Right ventricle myocardium inferior (tissue), 1 donor: ENCODE measurements around the gene PAPPA2. TPM values are rescaled to one million over a fixed set of nuclear protein-coding genes. Genes with fewer than 3 reads are reported as not detected.

Experiments
- ATAC-seq: fragments of 200-7000 bp; cut with Tn5 transposase; one replicate; pipeline ENCODE4 v1.9.1; 2020; ENCODE audit warnings: mild to moderate bottlenecking, moderate library complexity
- DNase-seq: peaks from one replicate; pipeline ENCODE4 v3.0.0; 2021; ENCODE audit errors: missing footprints
- intact Hi-C: fragments of 100-400 bp; cut with DNase I; formaldehyde crosslinking; loops from one replicate; pipeline ENCODE4 v1.11.0; 2022
- total RNA-seq: library from RNA; stranded (reverse); fragmentation: NEBNext Ultra II Directional; extraction: Animal tissue kit (Norgen Biotek cat#: 25700); gene quantifications from one replicate; pipeline ENCODE4 v1.2.1, GENCODE V29; 2021
- donor health status: DM: no; HTN: yes; CAD: no; lungs with severe emphysema.

PAPPA2 gene
- total RNA-seq, 1 donor from 2014 or later: 0.35 TPM

- intact Hi-C loops: no loop called here
- DNase-seq (no peak), ATAC-seq (peak; percentile 83)
Observed at GRCh38 chr1:176853503-176853902, 390.5 kb downstream of the PAPPA2 start.

GRCh38 chr1:176854121-176854520, 391.1 kb downstream of the PAPPA2 start:
- DNase-seq: no peak
- peak; percentile 4 for ATAC-seq
- intact Hi-C loops: no loop called here

- intact Hi-C loops: no loop called here
- DNase-seq (no peak), ATAC-seq (no peak)
Observed at GRCh38 chr1:176854758-176855745, 392.1 kb downstream of the PAPPA2 start.

GRCh38 chr1:176857632-176858031, 394.7 kb downstream of the PAPPA2 start:
- no peak for DNase-seq
- intact Hi-C loops: no loop called here
- ATAC-seq: no peak

- ATAC-seq (no peak), DNase-seq (no peak)
- intact Hi-C loops: no loop called here
Observed at GRCh38 chr1:176858433-176858916, 395.5 kb downstream of the PAPPA2 start.

GRCh38 chr1:176863613-176864012, 400.6 kb downstream of the PAPPA2 start:
- DNase-seq (no peak), ATAC-seq (no peak)
- intact Hi-C loops: no loop called here

GRCh38 chr1:176864211-176864610, 401.2 kb downstream of the PAPPA2 start:
- DNase-seq (no peak), ATAC-seq (no peak)
- intact Hi-C loops: no loop called here

GRCh38 chr1:176866011-176866714, 403.2 kb downstream of the PAPPA2 start:
- DNase-seq: no peak
- intact Hi-C loops: no loop called here

GRCh38 chr1:176869577-176869976, 406.6 kb downstream of the PAPPA2 start:
- ATAC-seq (peak; percentile 91), DNase-seq (no peak)
- intact Hi-C loops: no loop called here

More at GRCh38 chr1:176866011-176866714, 403.2 kb downstream of the PAPPA2 start:
- no peak for ATAC-seq

GRCh38 chr1:176876966-176877515, 414.1 kb downstream of the PAPPA2 start:
- DNase-seq (no peak), ATAC-seq (no peak)
- intact Hi-C loops: no loop called here

GRCh38 chr1:176877557-176877956, 414.6 kb downstream of the PAPPA2 start:
- ATAC-seq: no peak
- no peak for DNase-seq
- intact Hi-C loops: no loop called here

GRCh38 chr1:176878750-176879536, 416.0 kb downstream of the PAPPA2 start:
- DNase-seq: no peak
- intact Hi-C loops: no loop called here
- ATAC-seq: no peak

- no peak for ATAC-seq
- intact Hi-C loops: loop anchor here (5.0 kb wide), 1 partner anchor 188 kb away; no protein-coding TSS in a partner anchor
- no peak for DNase-seq
Observed at GRCh38 chr1:176879784-176880620, 417.0 kb downstream of the PAPPA2 start.

GRCh38 chr1:176880955-176881595, 418.1 kb downstream of the PAPPA2 start:
- DNase-seq (peak; percentile 68), ATAC-seq (peak; percentile 69)
- intact Hi-C loops: loop anchor here (1.0 to 5.0 kb wide), 2 partner anchors 189 to 322 kb away; no protein-coding TSS in a partner anchor

GRCh38 chr1:176884286-176884685, 421.3 kb downstream of the PAPPA2 start:
- intact Hi-C loops: loop anchor here (5.0 kb wide), 1 partner anchor 192 kb away; no protein-coding TSS in a partner anchor
- ATAC-seq: no peak
- no peak for DNase-seq

GRCh38 chr1:176884911-176885310, 421.9 kb downstream of the PAPPA2 start:
- no peak for DNase-seq
- intact Hi-C loops: loop anchor here (5.0 kb wide), 2 partner anchors 38 to 193 kb away; no protein-coding TSS in a partner anchor
- ATAC-seq: no peak

GRCh38 chr1:176885341-176885740, 422.4 kb downstream of the PAPPA2 start:
- DNase-seq (no peak), ATAC-seq (no peak)
- intact Hi-C loops: loop anchor here (5.0 kb wide), 1 partner anchor 38 kb away; no protein-coding TSS in a partner anchor
